H7 (cell line): Measurements from ENCODE around the gene ACY1. TPM values are rescaled to one million over a fixed set of nuclear protein-coding genes. Genes with fewer than 3 reads are reported as not detected.

ENCODE experiments used
- DNase-seq: peaks from one replicate; pipeline ENCODE4 v3.0.0; 2012
- H3K27me3 ChIP-seq: 2 replicates; pipeline ENCODE4 v1.6.0; 2011; ENCODE audit warnings: mild to moderate bottlenecking, low read length; ENCODE audit not compliant: control insufficient read depth, insufficient read depth
- H3K36me3 ChIP-seq: replicated peaks from 2 replicates; pipeline ENCODE4 v1.5.1; 2011; ENCODE audit warnings: low read length; ENCODE audit not compliant: control insufficient read depth, insufficient read depth
- H3K4me3 ChIP-seq: 2 replicates; pipeline ENCODE4 v1.5.1; 2011; ENCODE audit warnings: low read depth, mild to moderate bottlenecking, control low read depth, low read length, moderate library complexity; ENCODE audit not compliant: insufficient read depth
- total RNA-seq: library from RNA; depleted of rRNA; stranded (reverse); fragments of >200 nt; shearing (Covaris generic); gene quantifications from 2 replicates; pipeline ENCODE4 v1.2.3, GENCODE V29; 2014

Gene ACY1
- total RNA-seq, 1 experiment from 2014 or later, result 101 TPM

DNA sequence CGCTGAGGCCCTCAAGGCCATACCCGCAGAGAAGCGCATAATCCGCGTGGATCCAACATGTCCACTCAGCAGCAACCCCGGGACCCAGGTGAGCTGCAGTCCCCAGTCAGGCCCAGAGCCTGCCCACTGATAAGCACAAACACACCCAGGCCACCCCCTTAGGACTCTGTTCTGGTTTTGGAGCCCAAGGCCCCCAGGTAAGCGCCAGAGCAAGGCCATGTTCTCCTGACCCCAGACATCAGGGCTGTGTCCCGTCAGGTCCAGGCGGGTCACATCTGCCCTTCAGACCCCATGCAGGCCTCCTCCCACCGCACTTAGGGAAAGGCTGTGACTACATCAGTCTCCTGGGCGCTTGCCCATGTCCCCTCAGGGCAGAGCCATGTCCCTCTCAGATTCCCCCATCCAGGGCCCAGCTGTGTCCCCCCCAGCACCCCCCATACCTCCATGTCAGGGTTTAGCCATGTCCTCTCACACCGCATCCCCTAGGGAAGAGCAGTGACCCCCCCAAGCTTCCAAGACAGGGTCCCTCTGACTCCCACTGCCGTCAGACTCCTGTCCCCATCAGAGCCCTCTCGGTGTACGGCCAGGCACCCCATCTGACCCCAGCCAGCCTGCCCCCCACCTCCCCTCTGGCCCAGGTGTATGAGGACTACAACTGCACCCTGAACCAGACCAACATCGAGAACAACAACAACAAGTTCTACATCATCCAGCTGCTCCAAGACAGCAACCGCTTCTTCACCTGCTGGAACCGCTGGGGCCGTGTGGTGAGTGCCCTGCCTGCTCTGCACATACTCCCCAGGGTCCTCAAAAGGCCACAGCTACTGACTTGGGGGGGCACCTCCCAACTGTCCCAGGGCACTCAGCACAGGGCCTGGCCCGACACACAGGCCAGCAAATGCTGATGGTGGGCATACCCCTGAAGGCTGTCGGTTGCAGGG, 39.6 kb upstream of the ACY1 start:
- Histone ChIP-seq H3K27me3 (no peaks in the 10 kb centered on the region; the same call in 1 of the 2 replicates), H3K36me3 (peaks cover 3% of the 10 kb centered on the region), H3K4me3 (no peak overlapping the region)
- DNase-seq, result no peak

DNA sequence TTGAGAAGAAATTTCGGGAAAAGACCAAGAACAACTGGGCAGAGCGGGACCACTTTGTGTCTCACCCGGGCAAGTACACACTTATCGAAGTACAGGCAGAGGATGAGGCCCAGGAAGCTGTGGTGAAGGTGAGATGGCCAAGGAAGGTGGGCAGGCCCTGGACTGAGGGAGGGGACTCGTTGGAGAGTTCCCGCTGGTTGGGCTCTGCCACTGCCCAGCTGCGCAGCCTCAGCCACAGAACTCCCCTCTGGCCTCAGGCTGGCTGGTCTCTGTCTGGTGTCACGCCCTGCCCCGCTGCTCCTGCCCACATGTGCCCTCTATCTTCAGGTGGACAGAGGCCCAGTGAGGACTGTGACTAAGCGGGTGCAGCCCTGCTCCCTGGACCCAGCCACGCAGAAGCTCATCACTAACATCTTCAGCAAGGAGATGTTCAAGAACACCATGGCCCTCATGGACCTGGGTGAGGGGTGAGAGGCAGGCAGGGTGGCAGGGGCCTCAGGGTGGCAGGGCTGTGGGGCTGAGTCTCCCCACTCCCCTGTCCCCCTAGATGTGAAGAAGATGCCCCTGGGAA, 38.8 kb upstream of the ACY1 start:
- H3K4me3 ChIP-seq, result no peak overlapping the region
- no peak for DNase-seq
- H3K36me3 ChIP-seq, result no peaks in the 10 kb centered on the region
- H3K27me3 ChIP-seq, result no peaks in the 10 kb centered on the region; the same call in 1 of the 2 replicates

GRCh38 chr3:51945031-51945840, 38.1 kb upstream of the ACY1 start:
- Histone ChIP-seq H3K36me3 (no peaks in the 10 kb centered on the region), H3K27me3 (no peaks in the 10 kb centered on the region; the same call in 1 of the 2 replicates), H3K4me3 (no peak overlapping the region)
- no peak for DNase-seq

- H3K4me3 ChIP-seq, result no peak overlapping the region
- no peak for DNase-seq
- H3K27me3 ChIP-seq, result no peaks in the 10 kb centered on the region; the same call in 1 of the 2 replicates
- no peaks in the 10 kb centered on the region for H3K36me3 ChIP-seq
Measured at GRCh38 chr3:51945926-51946705, 37.2 kb upstream of the ACY1 start.

GRCh38 chr3:51946796-51947195, 36.5 kb upstream of the ACY1 start:
- DNase-seq, result no peak
- Histone ChIP-seq H3K36me3 (no peaks in the 10 kb centered on the region), H3K4me3 (no peak overlapping the region), H3K27me3 (no peaks in the 10 kb centered on the region; the same call in 1 of the 2 replicates)

- Histone ChIP-seq H3K36me3 (no peaks in the 10 kb centered on the region), H3K4me3 (no peak overlapping the region), H3K27me3 (peaks cover 2% of the 10 kb centered on the region; the same call in 1 of the 2 replicates)
- no peak for DNase-seq
Measured at GRCh38 chr3:51947215-51947900, 36.0 kb upstream of the ACY1 start.

DNA sequence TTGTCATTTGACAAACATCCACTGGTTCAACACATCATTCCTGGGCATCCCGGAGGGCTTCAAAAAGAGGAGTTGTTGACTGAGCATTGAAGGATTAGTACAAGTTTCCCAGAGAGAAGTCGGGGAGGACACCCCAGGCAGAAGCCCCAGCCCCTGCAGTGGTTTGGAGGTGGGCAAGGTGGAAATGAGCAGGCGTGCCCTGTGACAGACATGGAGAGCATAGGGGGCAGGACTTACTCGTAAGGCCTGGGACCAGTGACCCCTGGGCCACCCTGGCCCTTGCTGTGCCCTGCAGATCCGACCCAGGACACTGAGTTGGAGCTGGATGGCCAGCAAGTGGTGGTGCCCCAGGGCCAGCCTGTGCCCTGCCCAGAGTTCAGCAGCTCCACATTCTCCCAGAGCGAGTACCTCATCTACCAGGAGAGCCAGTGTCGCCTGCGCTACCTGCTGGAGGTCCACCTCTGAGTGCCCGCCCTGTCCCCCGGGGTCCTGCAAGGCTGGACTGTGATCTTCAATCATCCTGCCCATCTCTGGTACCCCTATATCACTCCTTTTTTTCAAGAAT, 35.2 kb upstream of the ACY1 start:
- DNase-seq, result no peak
- H3K36me3 ChIP-seq, result no peaks in the 10 kb centered on the region
- H3K4me3 ChIP-seq, result no peak overlapping the region
- peaks cover 2% of the 10 kb centered on the region; the same call in 1 of the 2 replicates for H3K27me3 ChIP-seq

- no peak for DNase-seq
- Histone ChIP-seq H3K36me3 (no peaks in the 10 kb centered on the region), H3K4me3 (no peak overlapping the region), H3K27me3 (peaks cover 8% of the 10 kb centered on the region)
Measured at GRCh38 chr3:51949121-51949520, 34.2 kb upstream of the ACY1 start.

DNA sequence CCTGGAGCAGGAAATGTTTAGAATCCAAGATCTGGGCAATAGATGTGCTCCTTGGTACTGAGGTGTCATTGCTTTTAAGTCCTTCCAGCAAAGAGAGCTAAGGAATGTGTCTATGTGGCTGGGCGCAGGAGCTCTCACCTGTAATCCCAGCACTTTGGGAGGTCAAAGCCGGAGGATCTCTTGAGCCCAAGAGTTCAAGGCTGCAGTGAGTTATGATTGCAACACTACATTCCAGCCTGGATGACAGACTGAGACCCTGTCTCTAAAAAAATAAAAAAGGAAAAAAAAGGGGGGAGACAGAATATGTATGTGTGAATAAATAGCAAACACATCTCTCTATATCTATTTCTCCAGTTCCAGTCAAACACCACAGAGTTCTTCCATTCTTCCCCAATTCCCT, 32.4 kb upstream of the ACY1 start:
- H3K36me3 ChIP-seq, result no peaks in the 10 kb centered on the region
- no peak overlapping the region for H3K4me3 ChIP-seq
- H3K27me3 ChIP-seq, result peaks cover 25% of the 10 kb centered on the region
- DNase-seq, result no peak

GRCh38 chr3:51953445-51953844, 29.9 kb upstream of the ACY1 start:
- Histone ChIP-seq H3K4me3 (no peak overlapping the region), H3K36me3 (no peaks in the 10 kb centered on the region), H3K27me3 (peaks cover 38% of the 10 kb centered on the region)
- DNase-seq, result no peak

GRCh38 chr3:51954105-51954504, 29.2 kb upstream of the ACY1 start:
- peaks cover 38% of the 10 kb centered on the region for H3K27me3 ChIP-seq
- no peak overlapping the region for H3K4me3 ChIP-seq
- no peak for DNase-seq
- H3K36me3 ChIP-seq, result no peaks in the 10 kb centered on the region

- H3K36me3 ChIP-seq, result no peaks in the 10 kb centered on the region
- no peak for DNase-seq
- H3K27me3 ChIP-seq, result peaks cover 38% of the 10 kb centered on the region
- H3K4me3 ChIP-seq, result no peak overlapping the region
Measured at GRCh38 chr3:51954713-51955112, 28.6 kb upstream of the ACY1 start.

GRCh38 chr3:51955175-51955892, 28.0 kb upstream of the ACY1 start, which contains the start of gene GPR62:
TSS of gene GPR62 (plus strand) at chr3:51955381. CDS start at chr3:51955653, 272 bp downstream.
- peaks cover 38% of the 10 kb centered on the region for H3K27me3 ChIP-seq
- no peak for DNase-seq
- peak within 1 kb of the TSS; percentile 44 for H3K4me3 ChIP-seq
- no peaks in the 10 kb centered on the region for H3K36me3 ChIP-seq
